OCI-LY7 (cell line): ENCODE data around the gene ADARB2. TPM values are rescaled to one million over a fixed set of nuclear protein-coding genes. Genes with fewer than 3 reads are reported as not detected.

Experiments
- BruUV-seq: library from RNA; stranded (reverse); fragments of 400-500 nt; replicated peaks from 2 replicates; lab custom pipeline; 2021; lab: Mats Ljungman, UMichigan
- CTCF ChIA-PET: fragments of 300-600 bp; sonication (Branson Sonifier 250); formaldehyde crosslinking; loops from one replicate; lab custom pipeline; 2022; ENCODE audit warnings: antibody characterized with exemption; ENCODE audit not compliant: unreplicated experiment; lab: Charles Lee
- POLR2A ChIA-PET: fragments of 300-600 bp; sonication (Branson Sonifier 250); formaldehyde crosslinking; loops from one replicate; lab custom pipeline; 2022; ENCODE audit warnings: antibody characterized with exemption; lab: Charles Lee
- DNase-seq: peaks from one replicate; pipeline ENCODE4 v3.0.0-alpha.2; 2015; ENCODE audit warnings: low spot score
- H2AFZ ChIP-seq: fragments of 200-600 bp; sonication (generic), shearing (Covaris generic); 2 replicates; pipeline ENCODE4 v1.6.1; 2014; ENCODE audit warnings: mild to moderate bottlenecking, antibody characterized with exemption, low read length, moderate library complexity
- H3K27ac ChIP-seq: fragments of 200-600 bp; sonication (generic); 2 replicates; pipeline ENCODE4 v1.5.1; 2014; ENCODE audit warnings: mixed run types, low read depth, mild to moderate bottlenecking, moderate library complexity, low read length, inconsistent platforms; ENCODE audit not compliant: poor library complexity, severe bottlenecking
- H3K36me3 ChIP-seq: fragments of 200-600 bp; sonication (generic); 2 replicates; pipeline ENCODE4 v1.6.1; 2014; ENCODE audit warnings: mild to moderate bottlenecking, antibody characterized with exemption, low read length, moderate library complexity, mixed read lengths; ENCODE audit not compliant: insufficient read depth
- H3K4me1 ChIP-seq: fragments of 200-600 bp; sonication (generic); 2 replicates; pipeline ENCODE4 v1.5.1; 2014; ENCODE audit warnings: mild to moderate bottlenecking, low read length; ENCODE audit not compliant: insufficient read depth, poor library complexity, severe bottlenecking
- H3K4me2 ChIP-seq: fragments of 200-600 bp; sonication (generic); 2 replicates; pipeline ENCODE4 v1.6.1; 2014; ENCODE audit warnings: mild to moderate bottlenecking, low read length
- H3K4me3 ChIP-seq: fragments of 200-600 bp; sonication (generic); 2 replicates; pipeline ENCODE4 v1.5.1; 2014; ENCODE audit warnings: mild to moderate bottlenecking, low read depth, low read length; ENCODE audit not compliant: poor library complexity, severe bottlenecking
- H3K79me2 ChIP-seq: fragments of 200-600 bp; sonication (generic); 2 replicates; pipeline ENCODE4 v1.6.1; 2016; ENCODE audit warnings: low read depth, mild to moderate bottlenecking, low read length, moderate library complexity, mixed read lengths; ENCODE audit not compliant: insufficient read depth
- H3K9me2 ChIP-seq: fragments of 200-600 bp; sonication (generic); 2 replicates; pipeline ENCODE4 v1.6.1; 2016; ENCODE audit warnings: mild to moderate bottlenecking, low read length, mixed read lengths; ENCODE audit not compliant: insufficient read depth
- H3K9me3 ChIP-seq: fragments of 200-600 bp; sonication (generic); 2 replicates; pipeline ENCODE4 v1.6.1; 2014; ENCODE audit warnings: mild to moderate bottlenecking, mixed run types, low read length, mixed read lengths
- H4K20me1 ChIP-seq: fragments of 200-600 bp; sonication (generic); 2 replicates; pipeline ENCODE4 v1.6.1; 2014; ENCODE audit warnings: mild to moderate bottlenecking, antibody characterized with exemption, low read length, moderate library complexity, mixed read lengths; ENCODE audit not compliant: insufficient read depth
- CTCF ChIP-seq: fragments of 200-600 bp; sonication (generic); conservative IDR thresholded peaks from 2 replicates; pipeline ENCODE4 v1.5.1; 2014; ENCODE audit warnings: mild to moderate bottlenecking, antibody characterized with exemption, low read length, moderate library complexity, mixed read lengths
- EZH2phosphoT487 ChIP-seq: fragments of 200-600 bp; sonication (generic); IDR thresholded peaks from 2 replicates; pipeline ENCODE4 v1.6.1; 2018; ENCODE audit warnings: low read depth, borderline replicate concordance, mild to moderate bottlenecking, mixed run types, antibody characterized with exemption, low read length, moderate library complexity, mixed read lengths
- intact Hi-C: fragments of 100-400 bp; cut with micrococcal nuclease; formaldehyde crosslinking; loops from one replicate; pipeline ENCODE4 v1.10.0; 2022; ENCODE audit not compliant: unreplicated experiment
- total RNA-seq, 2 experiments: library from RNA; depleted of rRNA in 1 of 2; stranded (reverse); fragments of >200 nt in 1 of 2; shearing (Covaris generic) in 1 of 2; gene quantifications; 2 replicates each; pipeline ENCODE4 v1.2.3, GENCODE V29; 2014 to 2022

Gene ADARB2
- total RNA-seq, 2 experiments from 2014 or later = 0.03 TPM; not detected in 1

GRCh38 chr10:1451362-1451888 lies 285.9 kb downstream of the ADARB2 start:
- Histone ChIP-seq H3K4me3 (no peak overlapping the region), H3K9me3 (peaks cover 8% of the 10 kb centered on the region; the same call in 1 of the 2 replicates), H4K20me1 (no peaks in the 10 kb centered on the region), H2AFZ (no peak overlapping the region), H3K36me3 (no peaks in the 10 kb centered on the region; the same call in 1 of the 2 replicates), H3K4me2 (no peak overlapping the region), H3K27ac (no peak overlapping the region), H3K79me2 (no peaks in the 10 kb centered on the region), H3K4me1 (peaks cover 30% of the 10 kb centered on the region), H3K9me2 (no peaks in the 10 kb centered on the region)
- intact Hi-C loops = loop anchor here (5.0 kb wide), 1 partner anchor 34 kb away; no protein-coding TSS in a partner anchor
- no peak for DNase-seq
- ChIA-PET POLR2A (no interaction called here), CTCF (no interaction called here)
- TF ChIP-seq CTCF (no peak), EZH2phosphoT487 (no peak)
- no TSS peak for BruUV-seq

GRCh38 chr10:1449572-1450205 lies 287.6 kb downstream of the ADARB2 start:
- DNase-seq = no peak
- H3K9me2 ChIP-seq = no peaks in the 10 kb centered on the region
- no peaks in the 10 kb centered on the region for H4K20me1 ChIP-seq
- H3K4me3 ChIP-seq = no peak overlapping the region
- TF ChIP-seq CTCF (no peak), EZH2phosphoT487 (no peak)
- peaks cover 8% of the 10 kb centered on the region; the same call in 1 of the 2 replicates for H3K9me3 ChIP-seq
- H3K27ac ChIP-seq = no peak overlapping the region
- H3K4me1 ChIP-seq = peaks cover 14% of the 10 kb centered on the region
- H2AFZ ChIP-seq = no peak overlapping the region
- H3K4me2 ChIP-seq = no peak overlapping the region
- ChIA-PET POLR2A (no interaction called here), CTCF (no interaction called here)
- BruUV-seq = no TSS peak
- intact Hi-C loops = loop anchor here (5.0 kb wide), 1 partner anchor 32 kb away; no protein-coding TSS in a partner anchor
- no peaks in the 10 kb centered on the region for H3K79me2 ChIP-seq
- no peaks in the 10 kb centered on the region; the same call in 1 of the 2 replicates for H3K36me3 ChIP-seq

GRCh38 chr10:1449021-1449420 lies 288.3 kb downstream of the ADARB2 start:
- Histone ChIP-seq H3K27ac (no peak overlapping the region), H3K4me1 (peaks cover 8% of the 10 kb centered on the region), H3K79me2 (no peaks in the 10 kb centered on the region), H3K36me3 (no peaks in the 10 kb centered on the region; the same call in 1 of the 2 replicates), H2AFZ (no peak overlapping the region), H3K4me2 (no peak overlapping the region), H4K20me1 (no peaks in the 10 kb centered on the region), H3K9me2 (no peaks in the 10 kb centered on the region), H3K9me3 (peaks cover 8% of the 10 kb centered on the region; the same call in 1 of the 2 replicates), H3K4me3 (no peak overlapping the region)
- intact Hi-C loops = no loop called here
- ChIA-PET CTCF (no interaction called here), POLR2A (no interaction called here)
- TF ChIP-seq EZH2phosphoT487 = no peak
- no peak for TF ChIP-seq CTCF
- no TSS peak for BruUV-seq
- no peak for DNase-seq
